NCI-H1105 treated with DMSO at 0.1 percent for 48 hours (cell line): ENCODE data around the gene GPR132.

Source experiments
- DNase-seq: peaks from one replicate; lab custom pipeline; 2025; lab: John Stamatoyannopoulos, UW

Gene GPR132

DNA sequence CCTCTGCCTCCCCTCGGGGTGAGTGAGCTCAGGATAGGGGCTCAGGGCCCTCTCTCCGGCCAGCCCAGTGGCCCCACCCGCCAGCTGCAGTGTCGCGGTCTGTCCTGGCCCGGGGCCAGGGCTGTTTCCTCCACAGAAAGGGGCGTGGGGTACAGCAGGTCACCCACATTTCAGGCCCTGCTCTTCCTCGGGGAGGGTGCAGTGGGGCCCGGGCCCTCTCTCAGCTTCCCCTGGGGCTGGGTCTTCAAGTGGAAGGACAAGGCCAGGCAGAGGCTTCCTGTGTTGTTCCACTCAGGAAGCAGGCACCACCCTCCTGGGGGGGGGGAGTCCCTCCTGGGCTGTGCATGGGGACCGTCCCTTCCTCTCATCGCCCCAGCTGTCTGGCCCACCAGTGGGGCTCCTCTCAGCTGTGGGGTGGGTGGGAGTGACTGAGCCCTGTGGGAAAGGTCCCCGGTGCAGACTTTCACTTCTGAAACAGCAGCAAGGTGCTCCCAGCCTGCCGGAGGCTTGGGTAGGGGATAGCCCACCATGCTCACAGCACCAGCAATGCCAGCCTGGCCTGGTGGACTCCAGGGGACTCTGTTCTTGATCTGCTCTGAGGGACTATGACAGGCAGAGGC, 3.7 kb downstream of the GPR132 start:
- no peak for DNase-seq

DNA sequence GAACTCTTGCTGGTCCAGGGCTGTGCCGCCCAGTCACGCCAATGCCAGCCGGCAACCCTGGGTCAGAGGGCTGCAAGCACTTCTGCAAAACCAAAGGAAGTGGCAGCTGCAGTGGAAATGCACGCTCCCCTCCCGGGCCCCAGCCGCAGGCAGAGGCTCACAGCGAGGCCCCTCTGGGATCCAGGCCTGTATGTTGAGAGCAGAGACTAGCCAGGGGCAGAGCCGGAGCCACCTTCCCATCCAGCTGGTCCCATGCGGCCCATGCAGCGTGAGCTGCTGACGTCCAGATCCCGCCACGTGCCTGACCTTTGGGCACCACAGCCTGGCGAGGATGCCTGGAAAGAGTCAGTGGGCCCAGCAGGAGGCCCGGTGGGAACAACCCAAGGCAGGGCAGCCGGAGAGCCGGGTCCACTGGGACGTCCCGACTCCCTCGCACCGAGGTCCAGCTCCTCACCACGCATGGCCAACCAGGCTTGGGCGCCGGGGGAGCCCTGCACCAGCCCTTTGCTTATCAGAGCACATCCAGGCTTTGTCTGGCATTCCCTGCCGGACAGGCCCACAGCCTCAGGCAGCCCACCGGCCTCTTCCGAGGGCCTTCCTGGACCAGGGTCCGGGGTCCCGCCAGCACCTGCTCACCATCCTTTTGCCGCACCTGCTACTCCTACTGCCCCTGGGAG, 4.3 kb downstream of the GPR132 start:
- no peak for DNase-seq

DNA sequence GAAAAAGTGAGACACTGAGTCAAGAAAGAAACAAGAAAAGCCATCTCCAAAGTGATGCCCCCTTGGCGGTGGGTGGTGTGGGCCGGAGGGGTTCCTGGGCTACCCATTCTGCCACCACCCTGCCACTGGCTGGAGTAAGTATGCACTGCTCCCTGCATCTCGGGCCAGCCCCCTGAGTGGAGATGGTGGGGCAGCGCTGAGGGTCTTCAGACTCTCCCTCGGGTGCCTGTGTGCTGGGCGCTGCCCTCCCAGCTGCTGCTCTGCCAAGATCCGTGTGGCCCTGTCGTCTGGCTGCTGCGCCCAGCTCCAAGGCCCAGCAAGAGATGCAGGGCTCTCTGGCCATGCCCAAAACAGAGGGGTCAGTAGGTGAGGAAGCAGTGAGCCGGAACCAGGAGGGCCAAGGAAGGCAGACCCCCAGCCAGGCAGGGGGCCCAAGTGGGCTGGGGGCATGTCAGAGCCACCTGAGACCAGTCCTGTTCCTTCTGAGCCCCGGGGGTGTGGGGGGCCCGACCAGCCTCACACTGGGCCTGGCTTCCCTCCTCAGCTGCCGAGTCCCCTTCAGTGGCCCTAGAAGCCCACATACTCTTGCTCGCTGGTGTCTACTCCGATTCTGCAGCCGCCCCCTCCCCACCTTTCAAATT, 5.2 kb downstream of the GPR132 start:
- DNase-seq = no peak

DNA sequence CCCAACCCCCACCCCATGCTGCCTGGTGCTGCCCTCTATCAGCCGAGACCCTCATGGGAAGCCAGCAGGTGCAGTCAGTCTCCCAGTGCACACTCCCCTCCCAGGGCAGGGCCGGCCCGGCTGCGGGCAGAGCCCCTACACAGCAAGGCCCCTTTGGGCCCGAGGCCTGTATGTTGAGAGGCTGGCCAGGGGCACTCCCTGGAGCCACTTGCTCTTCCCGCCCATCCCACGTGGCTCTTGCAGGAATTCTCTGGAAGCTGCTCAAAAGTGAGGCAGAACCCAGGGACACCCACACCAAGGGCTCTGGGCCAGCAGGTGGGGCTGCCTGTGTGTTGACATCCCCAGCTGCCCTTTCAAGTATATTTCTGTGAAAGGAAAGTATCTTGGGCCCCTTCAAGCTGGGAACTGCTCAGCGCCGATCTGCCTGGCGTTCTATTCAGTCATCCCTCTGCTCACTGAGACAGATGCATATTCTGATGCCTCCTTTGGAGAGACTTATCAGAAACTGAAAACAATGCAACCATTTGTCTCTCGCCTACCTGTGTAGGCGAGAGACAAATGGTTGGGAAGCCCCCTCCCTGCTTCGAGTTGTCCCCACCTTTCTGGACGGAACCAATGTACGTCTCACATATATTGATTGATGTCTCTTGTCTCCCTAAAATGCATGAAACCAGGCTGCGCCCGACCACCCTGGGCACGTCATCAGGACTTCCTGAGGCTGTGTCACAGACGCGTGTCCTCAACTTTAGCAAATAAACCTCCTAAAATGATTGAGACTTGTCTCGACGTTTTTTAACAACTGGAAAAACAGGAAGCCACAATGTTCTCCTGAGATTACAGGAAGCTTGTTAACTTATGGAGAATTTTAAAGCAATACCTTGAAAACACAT, 6.0 kb downstream of the GPR132 start:
- DNase-seq = no peak

DNA sequence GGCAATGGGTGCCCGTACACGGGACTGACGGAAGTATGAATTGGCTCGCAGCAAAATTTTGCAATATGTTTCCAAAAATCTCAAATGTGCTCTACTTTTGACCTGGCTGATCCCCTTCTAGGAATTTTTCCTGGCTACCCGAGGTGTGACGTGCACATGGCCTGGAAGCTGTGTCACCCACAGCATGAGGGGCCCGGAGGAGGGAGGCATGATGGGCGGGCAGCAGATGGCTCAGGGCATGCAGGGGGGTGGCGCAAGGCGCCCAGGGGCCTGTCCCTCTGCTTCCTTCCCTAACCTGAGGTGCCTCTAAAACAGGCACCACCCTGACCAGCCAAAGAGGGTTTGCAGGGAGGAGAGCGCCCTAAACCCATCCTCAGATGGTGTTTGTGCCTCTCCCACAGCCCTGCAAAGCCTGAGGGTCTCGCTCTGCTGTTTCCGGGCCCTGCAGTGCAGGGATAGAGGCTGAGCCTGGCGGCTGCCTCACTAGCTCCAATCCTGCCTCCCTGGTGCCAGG, 6.7 kb downstream of the GPR132 start:
- DNase-seq = no peak

DNA sequence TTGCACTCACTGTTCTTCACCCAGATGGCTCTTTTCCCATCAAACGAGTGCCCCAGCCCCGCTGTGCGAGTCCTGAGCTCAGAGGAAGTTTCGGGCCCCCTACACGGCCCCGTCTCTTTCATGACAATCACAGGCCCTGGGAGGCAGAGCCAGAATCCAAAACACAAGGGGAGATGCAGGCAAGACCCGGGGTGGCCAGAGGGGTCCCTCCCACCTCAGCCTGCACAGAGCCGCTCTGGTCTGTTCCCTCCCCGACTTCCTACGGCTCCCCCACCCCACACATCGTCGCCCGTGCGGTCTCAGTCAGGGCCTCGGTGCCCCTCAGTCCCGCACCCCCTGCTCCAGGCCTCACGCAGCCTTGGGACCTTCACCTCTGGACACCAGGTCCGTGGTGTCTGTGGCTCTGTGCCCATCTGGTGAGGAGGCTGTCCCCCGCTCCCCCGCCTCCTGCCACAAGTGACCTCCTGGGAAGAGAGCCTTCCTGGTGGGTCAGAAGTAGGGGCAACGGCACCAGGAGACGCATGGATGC, 8.9 kb downstream of the GPR132 start:
- DNase-seq = no peak

DNA sequence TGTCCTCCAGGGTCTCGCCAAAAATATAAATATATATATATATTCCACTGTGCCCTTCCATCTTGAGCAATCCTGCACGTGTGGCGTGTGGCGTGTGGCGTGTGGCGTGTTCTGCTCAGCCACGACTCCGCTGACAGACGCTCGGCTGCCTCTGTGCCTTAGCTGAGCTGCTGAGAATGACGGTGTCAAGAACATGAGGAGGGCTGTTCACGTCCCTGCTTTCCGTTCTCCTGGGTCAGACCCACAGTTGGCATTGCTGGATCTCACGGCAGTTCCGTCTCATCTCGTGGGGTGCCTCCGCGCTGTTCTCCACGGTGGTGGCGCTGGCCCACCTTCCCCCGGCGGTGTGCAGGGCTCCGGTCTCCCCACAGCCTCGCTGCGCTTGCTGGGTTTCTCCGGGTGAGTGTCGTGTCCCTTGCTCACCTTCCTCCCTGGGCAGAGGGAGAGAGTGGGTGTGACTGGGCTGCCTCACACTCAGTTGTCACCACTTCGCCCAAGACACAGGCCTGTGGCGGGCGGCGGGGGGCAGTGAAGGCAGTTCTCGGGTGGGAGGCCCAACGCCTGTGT, 9.4 kb downstream of the GPR132 start:
- no peak for DNase-seq

DNA sequence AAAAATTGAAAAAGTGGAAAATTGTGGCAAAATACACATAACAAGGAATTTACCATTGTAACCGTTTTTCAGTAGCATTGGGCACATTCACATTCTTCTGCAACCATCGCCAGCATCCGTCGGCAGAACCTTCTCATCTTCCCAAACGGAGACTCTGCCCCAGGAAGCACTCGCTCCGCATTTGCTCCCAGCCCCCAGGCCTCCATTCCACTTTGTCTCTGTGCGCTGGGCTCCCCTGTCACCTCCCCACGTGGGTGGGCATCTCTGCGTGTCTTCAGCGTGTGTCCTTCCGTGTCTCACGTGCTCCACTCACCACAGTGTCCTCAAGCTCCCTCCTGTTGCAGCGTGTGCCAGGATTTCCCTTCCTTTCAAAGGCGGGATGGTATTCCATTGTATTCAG, 9.9 kb downstream of the GPR132 start:
- no peak for DNase-seq

DNA sequence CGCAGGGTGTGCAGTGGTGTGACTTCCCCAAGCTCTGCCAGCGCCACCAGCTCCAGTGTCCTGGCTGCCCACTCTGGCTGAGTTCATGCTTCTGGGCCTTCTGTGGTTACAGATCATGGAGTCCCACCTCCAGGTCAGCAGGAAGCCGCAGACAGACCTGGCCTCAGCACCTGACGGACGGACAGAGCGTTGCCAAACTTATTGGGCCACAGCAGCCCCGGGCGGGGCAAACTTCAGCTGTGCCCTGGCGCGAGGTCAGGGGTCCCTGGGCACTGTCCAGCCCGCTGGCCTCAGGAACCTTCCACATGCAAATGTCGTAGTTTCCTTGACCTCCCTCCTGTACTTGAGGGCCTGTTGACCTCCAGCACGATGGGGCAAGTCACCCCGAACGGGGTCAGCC, 11.2 kb downstream of the GPR132 start:
- DNase-seq = no peak

DNA sequence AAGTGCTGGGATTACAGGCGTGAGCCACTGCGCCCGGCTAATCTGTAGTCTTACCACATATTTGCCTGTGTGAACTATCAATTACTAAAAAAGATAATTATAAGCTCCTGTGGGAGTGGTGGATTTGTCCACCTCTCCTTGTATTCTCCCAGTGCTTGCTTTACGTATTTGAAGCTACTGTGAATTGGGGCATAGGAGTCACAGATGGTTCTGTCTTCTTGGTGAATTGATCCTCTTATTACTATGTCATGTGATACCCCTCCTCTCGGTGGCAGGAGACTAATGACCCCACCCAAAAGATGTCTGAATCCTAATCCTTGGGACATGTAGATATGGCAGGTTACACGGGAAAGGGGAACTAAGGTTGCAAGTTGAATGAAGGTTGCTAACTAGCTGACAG, 11.8 kb downstream of the GPR132 start:
- no peak for DNase-seq

DNA sequence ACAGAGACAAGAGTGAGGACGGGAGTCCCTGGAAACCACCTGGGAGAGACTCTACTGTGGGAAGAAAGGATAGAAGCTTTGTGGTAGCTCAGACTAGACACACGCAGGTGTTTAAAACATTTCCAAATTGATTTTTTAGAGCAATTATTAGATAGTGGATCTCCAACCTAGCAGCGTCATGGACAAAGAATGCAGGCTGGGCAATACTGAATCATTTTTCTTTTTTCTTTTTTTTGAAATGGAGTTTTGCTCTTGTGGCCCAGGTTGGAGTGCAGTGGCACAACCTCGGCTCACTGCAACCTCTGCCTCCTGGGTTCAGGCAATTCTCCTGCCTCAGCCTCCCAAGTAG, 13.1 kb downstream of the GPR132 start:
- no peak for DNase-seq

DNA sequence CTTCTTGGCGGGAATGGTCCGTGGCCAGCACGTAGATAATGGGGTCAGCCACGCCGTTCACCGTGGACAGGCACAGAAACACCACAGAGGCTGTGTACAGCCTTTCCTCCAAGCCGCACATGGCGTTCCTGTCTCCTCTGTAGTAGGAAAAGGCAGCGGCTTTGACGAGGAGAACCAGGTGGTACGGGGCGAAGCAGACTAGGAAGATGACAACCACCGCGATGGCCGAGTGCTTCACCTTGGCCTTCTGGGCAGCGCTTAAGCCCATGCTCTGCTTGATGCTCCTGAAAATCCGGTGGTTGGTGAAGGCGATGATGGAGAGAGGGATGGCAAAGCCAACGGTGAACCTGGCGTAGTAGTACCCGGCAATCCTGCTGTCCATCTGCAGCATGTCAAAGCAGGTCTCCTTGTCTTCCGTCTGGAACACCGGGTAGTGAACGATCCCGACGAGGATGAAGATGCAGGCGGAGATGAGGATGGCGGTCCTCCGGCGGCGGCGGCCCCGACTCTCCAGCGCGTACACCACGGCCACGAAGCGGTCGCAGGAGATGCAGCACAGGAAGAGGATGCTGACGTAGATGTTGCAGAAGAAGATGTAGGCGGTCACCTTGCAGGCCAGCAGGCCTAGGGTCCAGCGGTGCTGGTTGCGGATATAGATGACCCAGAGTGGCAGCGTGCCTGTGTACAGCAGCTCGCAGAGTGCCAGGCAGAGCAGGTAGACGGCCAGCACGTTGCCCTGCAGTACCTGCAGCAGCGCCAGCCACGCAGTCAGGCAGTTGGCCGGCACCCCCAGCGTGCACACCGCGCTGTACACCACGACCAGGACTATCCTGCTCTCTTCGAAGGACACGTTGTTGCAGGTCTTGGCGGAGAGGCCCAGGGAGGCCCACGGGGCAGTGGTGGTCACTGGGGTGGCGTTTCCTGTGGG, 13.8 kb downstream of the GPR132 start:
- no peak for DNase-seq

DNA sequence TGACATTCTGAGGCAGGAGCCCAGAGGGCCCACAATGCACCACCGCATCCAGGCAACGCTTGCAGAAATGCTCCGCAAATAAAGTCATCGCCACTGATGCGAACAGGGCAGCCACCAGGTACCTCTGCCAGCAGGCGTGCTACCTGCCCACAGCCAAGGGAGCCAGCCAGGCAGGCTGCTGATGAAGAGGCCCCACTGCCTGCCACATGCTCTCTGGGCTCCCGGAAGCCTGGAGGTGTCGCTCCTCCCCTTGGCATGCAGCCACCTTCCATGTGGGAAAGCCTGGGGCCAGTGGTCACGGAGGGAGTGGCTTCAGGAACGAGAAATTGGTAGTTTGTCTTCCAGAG, 14.7 kb downstream of the GPR132 start:
- DNase-seq = peak; percentile 60

DNA sequence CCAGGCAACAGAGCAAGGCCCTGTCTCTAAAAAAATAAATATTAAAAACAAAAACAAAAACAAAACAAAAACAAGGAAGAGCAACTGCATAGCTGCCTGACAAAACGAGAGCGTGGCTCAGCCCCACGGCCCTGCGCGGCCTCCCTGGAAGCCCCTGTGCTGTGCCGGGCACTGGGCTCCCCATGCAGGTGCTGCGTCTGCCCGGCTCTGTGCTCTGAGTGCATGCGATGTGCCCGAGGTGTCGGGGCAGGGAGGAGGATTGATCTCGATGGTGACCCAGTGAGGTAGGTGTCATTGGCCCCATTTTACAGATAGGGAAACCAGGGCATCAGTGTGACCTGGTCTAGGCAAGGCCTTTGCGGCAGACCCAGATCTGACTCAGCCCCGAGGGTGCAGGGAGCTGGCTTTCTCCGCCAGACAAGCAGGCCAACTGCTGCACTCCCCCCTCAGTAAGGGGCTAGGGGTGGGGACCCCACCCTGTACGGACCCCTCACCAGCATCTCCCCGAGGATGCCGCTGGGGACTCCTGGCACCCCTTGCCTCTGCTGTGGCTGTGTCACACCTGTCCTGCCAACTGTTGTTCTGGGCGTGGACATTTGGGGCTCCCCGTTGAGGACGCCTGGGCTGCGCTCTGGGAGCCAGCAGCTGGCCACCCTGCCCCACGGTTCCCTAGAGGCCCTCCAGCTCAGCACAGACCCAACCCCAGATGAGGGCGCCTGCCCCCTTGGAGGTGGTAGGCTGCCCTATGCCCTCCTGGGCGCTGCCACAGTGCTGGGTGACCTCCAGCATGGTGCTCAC, 15.3 kb downstream of the GPR132 start:
- DNase-seq = no peak

DNA sequence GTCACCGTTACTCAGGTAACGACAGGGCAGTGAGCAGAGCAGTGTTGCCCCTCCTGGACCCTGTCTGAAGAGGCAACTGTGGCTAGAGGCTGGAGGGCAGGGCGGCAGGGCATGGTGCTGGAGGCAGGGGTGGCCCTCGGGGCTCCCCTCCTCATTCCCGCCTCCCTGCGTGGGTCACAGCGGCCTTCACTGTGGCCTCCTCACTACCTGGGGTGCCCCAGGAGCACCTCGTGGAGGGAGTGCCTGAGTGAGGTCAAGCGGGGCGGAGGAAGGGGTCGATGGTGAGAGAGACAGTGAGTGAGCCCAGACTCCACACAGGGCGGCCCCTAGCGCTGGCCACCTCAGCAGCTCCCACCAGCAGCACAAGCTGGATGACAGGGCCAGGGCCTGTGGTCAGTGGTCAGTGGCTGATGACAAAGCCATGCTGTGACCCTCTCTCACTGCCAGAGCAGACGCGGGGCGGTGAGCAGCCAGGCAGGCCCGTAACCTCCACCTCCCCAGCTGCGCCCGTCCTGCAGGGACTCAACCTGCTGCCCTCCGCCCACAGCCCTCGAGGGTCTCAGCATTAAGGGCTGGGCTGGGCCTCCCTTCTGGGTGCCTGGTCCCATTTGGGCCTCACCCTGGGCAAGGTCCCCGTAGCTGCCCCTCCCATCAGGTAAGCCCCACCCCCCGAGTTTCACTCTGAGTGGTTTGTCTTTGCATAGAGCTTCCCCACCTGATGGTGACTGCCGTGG, 17.8 kb downstream of the GPR132 start:
- DNase-seq = no peak

DNA sequence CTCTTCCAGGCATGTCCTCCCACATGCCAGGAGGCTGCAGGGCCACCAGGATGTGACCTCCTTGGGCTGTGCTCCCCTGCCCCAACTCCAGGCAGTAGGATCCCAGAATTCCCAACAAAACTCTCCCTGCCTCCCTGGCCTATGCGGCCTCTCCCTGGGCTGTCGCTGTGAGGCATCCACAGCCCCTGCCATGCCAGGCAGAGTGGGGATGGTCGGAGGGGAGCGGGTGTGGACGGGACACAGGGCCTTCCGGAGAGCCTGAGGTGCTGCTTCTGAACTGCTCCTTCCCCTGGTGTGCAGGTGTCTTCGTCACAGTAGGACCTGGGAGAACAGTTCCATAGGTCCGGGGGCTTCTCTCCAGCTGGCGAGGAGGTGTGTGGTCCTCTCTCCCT, 18.3 kb downstream of the GPR132 start:
- DNase-seq = no peak

DNA sequence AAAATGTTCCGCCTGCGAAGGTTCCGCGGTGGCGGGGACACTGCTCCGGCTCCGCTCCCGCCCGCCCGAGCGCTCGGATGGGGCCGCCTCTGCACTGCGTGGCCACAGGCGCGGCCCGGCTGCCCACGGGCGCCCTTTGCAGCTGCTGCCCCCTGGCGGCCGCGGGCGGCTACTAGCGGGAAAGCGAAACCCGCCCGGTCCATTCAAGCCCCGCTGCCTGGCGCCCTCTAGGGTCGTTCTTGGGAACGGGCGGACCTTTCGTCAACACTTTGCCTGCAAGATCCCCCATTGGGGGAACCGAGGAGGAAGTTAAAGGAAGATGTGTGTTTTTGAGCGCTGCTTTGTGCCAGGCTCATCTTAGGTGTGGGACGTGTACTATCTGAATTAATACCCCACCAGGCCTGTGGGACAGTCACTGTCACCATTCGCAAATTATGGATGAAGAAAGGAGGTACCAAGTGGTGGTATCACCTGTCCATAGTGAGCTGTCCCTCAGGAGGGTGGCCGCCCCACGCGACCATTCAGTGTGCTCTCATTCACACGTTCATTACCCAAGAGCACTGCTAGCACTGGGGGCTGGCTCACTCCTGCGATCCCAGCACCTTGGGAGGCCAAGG, 19.4 kb downstream of the GPR132 start:
- peak; percentile 81 for DNase-seq

DNA sequence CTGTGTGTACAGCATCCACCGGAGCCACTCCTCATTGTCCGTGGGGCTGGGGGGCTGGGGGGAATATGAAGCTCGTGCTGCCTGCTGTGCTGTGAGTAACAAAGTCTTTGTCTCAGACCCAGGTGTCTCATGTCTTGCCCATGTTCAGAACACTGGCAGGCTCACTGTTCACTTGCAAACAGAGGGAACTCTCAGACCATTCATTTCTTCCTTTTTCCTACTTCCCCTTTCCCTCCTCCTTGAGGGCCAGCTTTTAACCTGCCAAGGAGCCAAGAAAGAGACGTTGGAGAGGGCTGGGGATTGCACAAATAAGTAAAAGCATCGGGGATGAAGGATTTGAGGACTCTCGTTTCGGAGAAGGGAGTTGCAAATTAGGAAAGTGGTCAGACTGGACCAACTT, 21.6 kb downstream of the GPR132 start:
- no peak for DNase-seq

DNA sequence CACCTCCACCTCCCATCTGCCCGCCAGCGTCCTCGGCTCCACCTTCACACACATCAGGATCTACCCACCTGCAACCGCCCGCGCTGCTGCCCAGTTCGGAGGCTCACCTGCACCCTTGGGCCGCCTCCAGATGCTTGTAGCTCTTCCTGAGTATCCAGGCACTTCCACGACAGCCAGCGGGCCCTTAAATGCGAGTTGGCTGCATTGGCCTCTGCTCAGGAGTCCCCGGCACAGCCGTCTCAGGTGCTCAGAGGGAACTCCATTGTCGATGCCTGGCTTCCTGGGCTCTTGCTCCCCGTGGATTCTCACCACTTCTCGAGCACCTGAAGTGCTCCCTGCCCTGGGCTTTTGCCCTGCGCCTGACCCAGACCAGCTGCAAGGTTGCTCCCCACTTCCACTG, 22.4 kb downstream of the GPR132 start:
- no peak for DNase-seq
